WI38 (cell line): ENCODE measurements around the gene HFE.
"Not testable (repeated sequence)": the region's sequence is repeated elsewhere in the genome, so short reads cannot be mapped to it uniquely, and the experiment has no call there.

Source experiments
- H3K4me3 ChIP-seq: 2 replicates; pipeline ENCODE4 v1.5.1; 2011; ENCODE audit warnings: low read depth, mild to moderate bottlenecking, control low read depth, low read length
- CTCF ChIP-seq: IDR thresholded peaks from 2 replicates; pipeline ENCODE4 v1.5.1; 2012; ENCODE audit warnings: low read depth, mild to moderate bottlenecking, control low read depth, low read length

HFE gene

GRCh38 chr6:26056583-26057350 lies 30.5 kb upstream of the HFE start:
- TF ChIP-seq CTCF: no peak
- peak overlapping the region; percentile 77 for H3K4me3 ChIP-seq

GRCh38 chr6:26057899-26058298 lies 29.3 kb upstream of the HFE start:
- H3K4me3 ChIP-seq: no peak overlapping the region
- TF ChIP-seq CTCF: no peak

GRCh38 chr6:26058477-26059033 lies 28.7 kb upstream of the HFE start:
- H3K4me3 ChIP-seq: not testable (repeated sequence)

GRCh38 chr6:26059941-26060340 lies 27.3 kb upstream of the HFE start:
- no peak for TF ChIP-seq CTCF
- H3K4me3 ChIP-seq: no peak overlapping the region

GRCh38 chr6:26064619-26065257 lies 22.5 kb upstream of the HFE start:
- H3K4me3 ChIP-seq: no peak overlapping the region
- TF ChIP-seq CTCF: peak; percentile 55

GRCh38 chr6:26065952-26066380 lies 21.3 kb upstream of the HFE start:
- peak; percentile 79 for TF ChIP-seq CTCF
- no peak overlapping the region for H3K4me3 ChIP-seq

- TF ChIP-seq CTCF: no peak
- no peak overlapping the region for H3K4me3 ChIP-seq
Measured at GRCh38 chr6:26067367-26067766, 19.9 kb upstream of the HFE start.
